Measurements from ENCODE around the gene KLHL1.

The KLHL1 gene

GRCh38 chr13:69737129-69737935 is 370.9 kb downstream of the KLHL1 start:
- Histone ChIP-seq H3K79me2 (ENCODE audit: insufficient read depth, low read length) (no peaks in the 10 kb centered on the region), H3K4me1 (ENCODE audit: insufficient read depth, low read length, poor library complexity, severe bottlenecking) (no peaks in the 10 kb centered on the region), H3F3A (ENCODE audit: low read depth) (no peaks in the 10 kb centered on the region), H3K9me3 (ENCODE audit: insufficient read depth, low read depth, low read length) (no peaks in the 10 kb centered on the region), H3K9ac (ENCODE audit: low read depth, low read length, poor library complexity, severe bottlenecking) (no peak overlapping the region), H2AFZ (ENCODE audit: low read length) (no peak overlapping the region), H3K9me2 (replicated peaks; ENCODE audit: low read depth, low read length) (no peaks in the 10 kb centered on the region), H3K4me2 (ENCODE audit: low read depth, low read length, poor library complexity, severe bottlenecking) (no peak overlapping the region), H4K20me1 (ENCODE audit: insufficient read depth, low read length, poor library complexity, severe bottlenecking) (no peaks in the 10 kb centered on the region), H3K4me3 (ENCODE audit: low read length, poor library complexity, severe bottlenecking) (no peak overlapping the region), H3K27me3 (ENCODE audit: insufficient read depth, low read length, poor library complexity, severe bottlenecking) (no peaks in the 10 kb centered on the region), H3K36me3 (ENCODE audit: insufficient read depth, low read length) (no peaks in the 10 kb centered on the region)
- TF ChIP-seq EZH2phosphoT487 (IDR thresholded peaks at IDR 0.05; ENCODE audit: borderline replicate concordance) (no peak), CTCF (conservative IDR thresholded peaks at IDR 0.05; ENCODE audit: low read length) (no peak)

GRCh38 chr13:69721631-69722030 is 386.6 kb downstream of the KLHL1 start:
- Histone ChIP-seq H3K9ac (ENCODE audit: low read depth, low read length, poor library complexity, severe bottlenecking) (no peak overlapping the region), H2AFZ (ENCODE audit: low read length) (no peak overlapping the region), H3K9me2 (replicated peaks; ENCODE audit: low read depth, low read length) (no peaks in the 10 kb centered on the region), H3K27me3 (ENCODE audit: insufficient read depth, low read length, poor library complexity, severe bottlenecking) (no peaks in the 10 kb centered on the region), H3K4me2 (ENCODE audit: low read depth, low read length, poor library complexity, severe bottlenecking) (no peak overlapping the region), H3K36me3 (ENCODE audit: insufficient read depth, low read length) (no peaks in the 10 kb centered on the region), H3F3A (ENCODE audit: low read depth) (no peaks in the 10 kb centered on the region), H3K79me2 (ENCODE audit: insufficient read depth, low read length) (no peaks in the 10 kb centered on the region), H3K4me1 (ENCODE audit: insufficient read depth, low read length, poor library complexity, severe bottlenecking) (no peaks in the 10 kb centered on the region), H4K20me1 (ENCODE audit: insufficient read depth, low read length, poor library complexity, severe bottlenecking) (no peaks in the 10 kb centered on the region), H3K4me3 (ENCODE audit: low read length, poor library complexity, severe bottlenecking) (no peak overlapping the region), H3K9me3 (ENCODE audit: insufficient read depth, low read depth, low read length) (no peaks in the 10 kb centered on the region)
- TF ChIP-seq EZH2phosphoT487 (IDR thresholded peaks at IDR 0.05; ENCODE audit: borderline replicate concordance) = no peak
- TF ChIP-seq CTCF (conservative IDR thresholded peaks at IDR 0.05; ENCODE audit: low read length) = no peak

- Histone ChIP-seq H3K9me2 (replicated peaks; ENCODE audit: low read depth, low read length) (no peaks in the 10 kb centered on the region), H3K36me3 (ENCODE audit: insufficient read depth, low read length) (no peaks in the 10 kb centered on the region), H3K27me3 (ENCODE audit: insufficient read depth, low read length, poor library complexity, severe bottlenecking) (no peaks in the 10 kb centered on the region), H3F3A (ENCODE audit: low read depth) (no peaks in the 10 kb centered on the region), H3K4me1 (ENCODE audit: insufficient read depth, low read length, poor library complexity, severe bottlenecking) (no peaks in the 10 kb centered on the region), H3K9me3 (ENCODE audit: insufficient read depth, low read depth, low read length) (no peaks in the 10 kb centered on the region), H3K79me2 (ENCODE audit: insufficient read depth, low read length) (no peaks in the 10 kb centered on the region), H2AFZ (ENCODE audit: low read length) (no peak overlapping the region), H3K9ac (ENCODE audit: low read depth, low read length, poor library complexity, severe bottlenecking) (no peak overlapping the region), H3K4me2 (ENCODE audit: low read depth, low read length, poor library complexity, severe bottlenecking) (no peak overlapping the region), H3K4me3 (ENCODE audit: low read length, poor library complexity, severe bottlenecking) (no peak overlapping the region), H4K20me1 (ENCODE audit: insufficient read depth, low read length, poor library complexity, severe bottlenecking) (no peaks in the 10 kb centered on the region)
- TF ChIP-seq CTCF (conservative IDR thresholded peaks at IDR 0.05; ENCODE audit: low read length) (no peak), EZH2phosphoT487 (IDR thresholded peaks at IDR 0.05; ENCODE audit: borderline replicate concordance) (no peak)
These were observed 387.8 kb downstream of the KLHL1 start for GRCh38 chr13:69720278-69720983.

Data from Loucy (cell line).